H1 (cell line): ENCODE results near the gene HOXB4. TPM values are rescaled to one million over a fixed set of nuclear protein-coding genes. Genes with fewer than 3 reads are reported as not detected.

ENCODE experiments used
- CTCF ChIA-PET: fragments of 300-600 bp; sonication (Branson Sonifier 250); formaldehyde crosslinking; loops from one replicate; lab custom pipeline; 2021; ENCODE audit not compliant: partially characterized antibody; lab: Charles Lee
- POLR2A ChIA-PET: fragments of 300-600 bp; sonication (Branson Sonifier 250); formaldehyde crosslinking; loops from one replicate; lab custom pipeline; 2021; ENCODE audit warnings: inconsistent platforms; ENCODE audit not compliant: partially characterized antibody; lab: Charles Lee
- DNase-seq, 2 experiments: peaks; one replicate each; pipeline versions ENCODE4 v3.0.0 to v3.0.0-alpha.2; 2010 to 2022; ENCODE audit warnings: low spot score in 2 of 2, low read depth in 1 of 2, mixed read lengths in 1 of 2
- FAIRE-seq: peaks from 2 replicates; lab custom pipeline; 2011; peaks lifted over from hg19 to GRCh38; lab: Jason Lieb, UNC
- H2AFZ ChIP-seq: 2 replicates; pipeline ENCODE4 v1.8.1; 2012; ENCODE audit warnings: low read length, inconsistent platforms
- H2AK5ac ChIP-seq: 2 replicates; pipeline ENCODE4 v1.6.1; 2013; ENCODE audit warnings: low read depth, low read length
- H2BK120ac ChIP-seq: replicated peaks from 2 replicates; pipeline ENCODE3; 2013; ENCODE audit warnings: low read depth, low read length, inconsistent platforms
- H2BK12ac ChIP-seq: 2 replicates; pipeline ENCODE4 v1.6.1; 2013; ENCODE audit warnings: low read depth, low read length
- H2BK15ac ChIP-seq: 2 replicates; pipeline ENCODE4 v1.6.1; 2013; ENCODE audit warnings: low read length
- H2BK20ac ChIP-seq: 2 replicates; pipeline ENCODE4 v1.6.1; 2013; ENCODE audit warnings: low read length
- H2BK5ac ChIP-seq: 2 replicates; pipeline ENCODE4 v1.6.1; 2013; ENCODE audit warnings: low read depth, low read length
- H3K14ac ChIP-seq: 2 replicates; pipeline ENCODE4 v1.6.1; 2013; ENCODE audit warnings: inconsistent platforms; ENCODE audit not compliant: insufficient read length
- H3K18ac ChIP-seq: 2 replicates; pipeline ENCODE4 v1.6.1; 2013; ENCODE audit warnings: low read length; ENCODE audit errors: extremely low read depth
- H3K23ac ChIP-seq: 2 replicates; pipeline ENCODE4 v1.6.1; 2013; ENCODE audit warnings: inconsistent platforms; ENCODE audit not compliant: insufficient read length
- H3K23me2 ChIP-seq: 2 replicates; pipeline ENCODE4 v1.6.1; 2013; ENCODE audit warnings: low read depth, low read length
- H3K27ac ChIP-seq: 2 replicates; pipeline ENCODE4 v1.6.1; 2011; ENCODE audit warnings: low read depth, low read length, inconsistent platforms
- H3K27me3 ChIP-seq, 4 experiments: replicated peaks in 1 of 4; 1 replicate in 1 of 4; 2 replicates in 3 of 4; pipeline versions ENCODE4 v1.6.1 to v1.8.1; 2011 to 2013; ENCODE audit warnings: low read length in 3 of 4, mild to moderate bottlenecking in 3 of 4, inconsistent platforms in 2 of 4, mixed read lengths in 2 of 4, moderate library complexity in 1 of 4; ENCODE audit not compliant: control insufficient read depth in 3 of 4, insufficient read depth in 3 of 4; ENCODE audit errors: extremely low read depth in 1 of 4
- H3K36me3 ChIP-seq, 4 experiments: 2 replicates each; pipeline versions ENCODE4 v1.6.1 to v1.8.1; 2011 to 2013; ENCODE audit warnings: mild to moderate bottlenecking in 4 of 4, low read length in 3 of 4, moderate library complexity in 2 of 4, control low read depth in 1 of 4, inconsistent platforms in 1 of 4; ENCODE audit not compliant: insufficient read depth in 4 of 4, control insufficient read depth in 2 of 4
- H3K4ac ChIP-seq: replicated peaks from 2 replicates; pipeline ENCODE3; 2013; ENCODE audit warnings: low read length, low read depth, mixed read lengths, inconsistent platforms; ENCODE audit not compliant: insufficient read length
- H3K4me1 ChIP-seq, 4 experiments: replicated peaks in 1 of 4; 1 replicate in 1 of 4; 2 replicates in 3 of 4; pipeline versions ENCODE4 v1.6.1 to v1.8.1; 2011 to 2013; ENCODE audit warnings: low read length in 3 of 4, inconsistent platforms in 2 of 4, mixed read lengths in 1 of 4; ENCODE audit not compliant: insufficient read depth in 4 of 4, control insufficient read depth in 3 of 4
- H3K4me2 ChIP-seq, 2 experiments: 2 replicates each; pipeline versions ENCODE4 v1.6.1 to v1.8.1; 2011 to 2013; ENCODE audit warnings: low read depth in 2 of 2, low read length in 2 of 2, control low read depth in 1 of 2, inconsistent platforms in 1 of 2, mild to moderate bottlenecking in 1 of 2; ENCODE audit not compliant: insufficient read depth in 1 of 2
- H3K4me3 ChIP-seq, 4 experiments: fragments of 200-600, 300-600 bp in 1 of 4; sonication (generic), shearing (Covaris generic), sonication (Bioruptor Twin) in 1 of 4; 2 replicates each; pipeline versions ENCODE4 v1.5.1 to v1.8.1; 2011 to 2016; ENCODE audit warnings: low read length in 4 of 4, low read depth in 3 of 4, control low read depth in 2 of 4, inconsistent platforms in 2 of 4, mild to moderate bottlenecking in 2 of 4, mixed read lengths in 1 of 4, moderate library complexity in 1 of 4; ENCODE audit not compliant: insufficient read depth in 2 of 4; ENCODE audit errors: extremely low read depth in 1 of 4
- H3K56ac ChIP-seq: replicated peaks from 2 replicates; pipeline ENCODE3; 2013; ENCODE audit warnings: low read depth, mild to moderate bottlenecking, mixed read lengths, low read length, inconsistent platforms; ENCODE audit not compliant: insufficient read length
- H3K79me1 ChIP-seq: 2 replicates; pipeline ENCODE4 v1.6.1; 2013; ENCODE audit warnings: low read depth, low read length, control low read depth
- H3K79me2 ChIP-seq, 2 experiments: 2 replicates each; pipeline versions ENCODE4 v1.6.1 to v1.8.1; 2012 to 2013; ENCODE audit warnings: low read length in 2 of 2, mild to moderate bottlenecking in 2 of 2, inconsistent platforms in 1 of 2; ENCODE audit not compliant: insufficient read depth in 2 of 2, control insufficient read depth in 1 of 2
- H3K9ac ChIP-seq, 4 experiments: replicated peaks in 1 of 4; 1 replicate in 1 of 4; 2 replicates in 3 of 4; pipeline versions ENCODE4 v1.6.1 to v1.8.1; 2011 to 2013; ENCODE audit warnings: low read depth in 3 of 4, low read length in 3 of 4, control low read depth in 2 of 4, mild to moderate bottlenecking in 2 of 4, moderate library complexity in 2 of 4, inconsistent platforms in 1 of 4; ENCODE audit errors: extremely low read depth in 1 of 4
- H3K9me3 ChIP-seq, 2 experiments: 2 replicates each; pipeline versions ENCODE4 v1.6.1 to v1.8.1; 2012 to 2013; ENCODE audit warnings: mild to moderate bottlenecking in 2 of 2, moderate library complexity in 2 of 2, control low read depth in 1 of 2, inconsistent platforms in 1 of 2, low read depth in 1 of 2, low read length in 1 of 2, mixed read lengths in 1 of 2; ENCODE audit not compliant: insufficient read depth in 2 of 2
- H4K20me1 ChIP-seq, 2 experiments: replicated peaks in 1 of 2; 2 replicates each; pipeline versions ENCODE3 to v1.8.1; 2011 to 2013; ENCODE audit warnings: inconsistent platforms in 2 of 2, low read length in 2 of 2, mild to moderate bottlenecking in 1 of 2; ENCODE audit not compliant: insufficient read depth in 2 of 2, control insufficient read depth in 1 of 2
- H4K5ac ChIP-seq: 2 replicates; pipeline ENCODE4 v1.6.1; 2013; ENCODE audit warnings: low read length, low read depth, mixed read lengths, inconsistent platforms; ENCODE audit not compliant: insufficient read length
- H4K8ac ChIP-seq: 2 replicates; pipeline ENCODE4 v1.8.0; 2013; ENCODE audit warnings: mild to moderate bottlenecking, moderate library complexity, low read length, inconsistent platforms; ENCODE audit not compliant: insufficient read depth; ENCODE audit errors: extremely low read depth
- H4K91ac ChIP-seq: replicated peaks from 2 replicates; pipeline ENCODE3; 2013; ENCODE audit warnings: low read length, mixed read lengths, inconsistent platforms; ENCODE audit not compliant: insufficient read length
- CREB1 ChIP-seq: IDR thresholded peaks from 2 replicates; pipeline ENCODE4 v1.6.1; 2012; ENCODE audit warnings: inconsistent platforms
- FOSL1 ChIP-seq: IDR thresholded peaks from 2 replicates; pipeline ENCODE4 v1.6.1; 2011; ENCODE audit warnings: mild to moderate bottlenecking, low read depth, low read length, moderate library complexity; ENCODE audit not compliant: insufficient read depth
- NANOG ChIP-seq: IDR thresholded peaks from 2 replicates; pipeline ENCODE4 v1.6.1; 2011; ENCODE audit warnings: low read length, low read depth, mild to moderate bottlenecking, inconsistent platforms; ENCODE audit not compliant: insufficient read depth, poor library complexity, severe bottlenecking
- SRF ChIP-seq: IDR thresholded peaks from 2 replicates; pipeline ENCODE4 v1.6.1; 2011; ENCODE audit warnings: mild to moderate bottlenecking, low read depth, low read length, moderate library complexity
- YY1 ChIP-seq: IDR thresholded peaks from 2 replicates; pipeline ENCODE4 v1.6.1; 2011; ENCODE audit warnings: low read depth, mild to moderate bottlenecking, low read length
- WGBS, 2 experiments: shearing (Covaris generic) in 1 of 2; methylation state at CpG; one replicate each; pipeline versions ENCODE4 v1.1.6 to v1.1.7; 2013 to 2015; ENCODE audit warnings: low lambda C conversion rate in 2 of 2, mixed read lengths in 2 of 2, inconsistent platforms in 1 of 2, low coverage in 1 of 2, missing lambda C conversion rate in 1 of 2; ENCODE audit not compliant: insufficient replicate concordance in 2 of 2, insufficient coverage in 1 of 2, insufficient read length in 1 of 2; ENCODE audit errors: extremely low coverage in 1 of 2, missing lambda C conversion rate in 1 of 2; 5-methylcytosine and 5-hydroxymethylcytosine counted together
- polyA plus RNA-seq, 7 experiments: library from polyadenylated mRNA; depleted of rRNA in 3 of 7; stranded (reverse) in 5 of 7; unstranded in 2 of 7; fragments of >200 nt in 5 of 7; fragments of 200-250 nt in 2 of 7; gene quantifications; 1 replicate in 5 of 7; 2 replicates in 1 of 7; 4 replicates in 1 of 7; pipeline versions ENCODE4 v1.2.1 to v1.2.3, GENCODE V29; 2011 to 2013; ENCODE audit warnings: missing spikeins in 2 of 7, mixed read lengths in 2 of 7
- total RNA-seq: library from RNA; stranded (reverse); fragmentation: NEBNext Ultra II Directional; extraction: Animal tissue kit (Norgen Biotek cat#: 25700); gene quantifications from 2 replicates; pipeline ENCODE4 v1.2.1, GENCODE V29; 2021

The HOXB4 gene
- total and polyA plus RNA-seq, 2 of the 8 experiments (the other 6 are each of a cell fraction or from before 2014, with no cell fraction given) = not detected

DNA sequence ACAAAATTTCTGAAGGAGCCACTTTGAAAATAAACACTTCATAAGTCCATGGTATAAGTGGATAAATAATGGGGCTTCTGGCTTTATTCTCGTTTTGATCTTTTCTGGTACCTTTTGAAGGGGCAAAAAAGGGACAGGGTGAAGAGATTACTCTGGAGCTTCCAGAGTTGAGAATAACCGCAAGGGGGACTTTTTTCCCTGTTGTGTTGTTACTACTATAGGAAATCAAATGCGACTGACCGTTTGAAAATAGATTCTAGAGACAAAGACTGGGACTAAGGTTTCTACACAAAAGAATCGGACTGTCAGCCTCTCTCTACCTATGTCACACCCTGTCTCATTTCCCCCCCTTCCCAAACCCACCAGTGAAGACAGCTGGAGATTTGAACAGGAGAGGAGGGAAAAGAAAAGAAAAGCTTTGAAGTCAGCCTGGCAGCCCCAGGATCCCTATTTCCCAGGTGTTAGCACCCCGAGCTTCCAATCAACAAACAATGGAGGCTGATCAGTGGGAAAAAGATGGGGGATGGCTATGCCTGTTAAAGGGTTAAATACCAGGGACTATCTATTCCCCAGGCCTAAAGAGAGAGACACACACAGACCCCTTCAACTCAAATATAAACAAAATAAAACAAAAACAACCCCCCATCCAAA, 8.4 kb downstream of the HOXB4 start:
- Histone ChIP-seq H3K27ac (no peak overlapping the region), H4K20me1 (peaks cover 9 to 46% of the 10 kb centered on the region in 2 experiments), H2AFZ (no peak overlapping the region), H2BK12ac (no peak overlapping the region), H3K36me3 (no peaks in the 10 kb centered on the region; a peak in 1 of 8 replicates), H3K4me2 (no peak overlapping the region), H2BK5ac (no peak overlapping the region), H3K9me3 (no peaks in the 10 kb centered on the region), H2BK20ac (no peak overlapping the region; the same call in 1 of the 2 replicates), H3K4ac (no peak overlapping the region), H3K79me1 (no peaks in the 10 kb centered on the region), H3K4me1 (peaks cover 0 to 5% (median under 1%) of the 10 kb centered on the region in 4 experiments; a peak in 4 of 7 replicates), H3K23me2 (no peaks in the 10 kb centered on the region), H4K8ac (no peak overlapping the region), H4K91ac (no peak overlapping the region), H3K56ac (no peak overlapping the region), H3K9ac (no peak overlapping the region), H3K4me3 (no peak overlapping the region), H3K18ac (no peak overlapping the region), H3K79me2 (no peaks in the 10 kb centered on the region), H3K27me3 (peaks cover 99 to 100% (median 100%) of the 10 kb centered on the region in 4 experiments), H2AK5ac (no peak overlapping the region), H2BK15ac (no peak overlapping the region), H2BK120ac (no peak overlapping the region), H3K23ac (no peak overlapping the region), H4K5ac (no peak overlapping the region), H3K14ac (no peak overlapping the region)
- TF ChIP-seq SRF = no peak
- no peak for TF ChIP-seq FOSL1
- TF ChIP-seq NANOG = peak; percentile 70
- TF ChIP-seq CREB1 = no peak
- TF ChIP-seq YY1 = 0 out of 2 replicates have a peak, but pooled peaks have one; percentile 26
- FAIRE-seq = no peak
- DNase-seq = no peak
- 14% methylated on average over 6 of the region's 6 CpGs; no CpG with 5 or more reads in 1 of the 2 experiments for WGBS, 2 experiments
- ChIA-PET POLR2A (interaction anchor here (1.8 kb wide), 1 partner anchor 13 kb away, joined by 8 read pairs; no protein-coding TSS in a partner anchor), CTCF (interaction anchor here (0.7 to 4.8 kb wide), 14 partner anchors 9 to 527 kb away, joined by 3 to 32 read pairs (median 4); partner anchors contain the start of gene HOXB5)
